Measurements from ENCODE around the gene GNGT2.

GNGT2 gene

GRCh38 chr17:49165143-49165542 lies 45.2 kb downstream of the GNGT2 start:
- DNase-seq = no peak

DNA sequence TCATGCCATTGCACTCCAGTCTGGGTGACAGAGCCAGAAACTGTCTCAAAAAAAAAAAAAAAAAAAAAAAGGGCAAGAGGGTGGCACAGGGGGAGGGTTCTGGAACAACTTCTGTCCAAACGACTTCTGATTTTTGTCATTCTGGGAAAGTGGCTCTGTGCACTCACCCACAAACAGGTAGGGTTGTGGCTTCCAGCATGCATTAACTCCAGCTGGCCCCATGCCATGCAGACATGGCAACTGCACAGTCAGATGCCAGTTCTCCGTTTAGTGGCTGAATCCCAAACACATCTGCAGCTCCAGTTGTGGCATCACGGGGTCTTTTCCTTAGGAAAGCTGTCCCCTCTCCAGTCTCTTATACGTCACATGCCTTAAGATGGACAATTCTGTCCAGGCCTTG lies 47.5 kb downstream of the GNGT2 start:
- no peak for DNase-seq

- no peak for DNase-seq
These were observed 52.6 kb downstream of the GNGT2 start for GRCh38 chr17:49157784-49158183.

GRCh38 chr17:49156256-49156655 lies 54.1 kb downstream of the GNGT2 start:
- no peak for DNase-seq
